Right lobe of liver (tissue), 4 donors: ENCODE results near the gene NPFF.

Source experiments
- POLR2A ChIP-seq: fragments of 450-650 bp; IDR thresholded peaks from one replicate; pipeline ENCODE4 v1.6.1; 2017; ENCODE audit warnings: antibody characterized with exemption, mild to moderate bottlenecking
- TF ChIP-seq, protein P1 (sequence below), 4 donors: fragments of 200-600 bp in 3 of 4; fragments of 450-650 bp in 1 of 4; IDR thresholded peaks; one replicate each; pipeline versions ENCODE4 v1.5.1 to v1.8.0; 2016 to 2022; ENCODE audit warnings: antibody characterized with exemption in 4 of 4, mild to moderate bottlenecking in 2 of 4
- donor health status: DM: no; HTN: no; CAD: no.
- donor health status: DM: no; HTN: no; CAD: no.
- donor health status: DM: no; HTN: yes; CAD: no.

DNA sequence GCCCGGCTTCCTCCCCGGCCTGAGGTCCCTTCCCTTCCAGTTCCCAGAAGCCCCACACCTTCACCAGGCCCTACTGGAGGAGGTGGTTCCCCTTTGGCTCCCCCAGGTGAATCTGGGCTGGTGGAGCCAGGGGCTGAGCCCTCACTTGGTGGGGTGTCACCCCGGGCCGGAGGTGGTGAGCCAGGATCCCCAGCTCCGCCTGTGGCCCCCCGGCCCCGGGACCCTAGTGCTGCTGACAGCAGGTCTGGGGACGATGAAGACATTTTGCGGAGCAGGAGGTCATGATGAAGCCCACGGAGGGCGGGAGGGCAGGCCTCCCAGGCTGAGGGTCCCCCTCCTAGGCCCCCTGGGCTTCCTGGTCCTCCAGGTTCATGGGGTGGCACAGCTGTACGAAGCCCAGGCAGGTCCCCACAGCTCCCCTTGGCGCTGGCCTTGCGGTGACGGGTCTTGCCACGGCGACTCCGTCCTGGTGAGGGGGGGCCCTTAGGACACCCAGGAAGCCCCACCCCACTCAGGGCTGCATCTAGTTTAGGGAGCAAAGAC, 24.6 kb downstream of the NPFF start:
- TF ChIP-seq, protein P1, sequence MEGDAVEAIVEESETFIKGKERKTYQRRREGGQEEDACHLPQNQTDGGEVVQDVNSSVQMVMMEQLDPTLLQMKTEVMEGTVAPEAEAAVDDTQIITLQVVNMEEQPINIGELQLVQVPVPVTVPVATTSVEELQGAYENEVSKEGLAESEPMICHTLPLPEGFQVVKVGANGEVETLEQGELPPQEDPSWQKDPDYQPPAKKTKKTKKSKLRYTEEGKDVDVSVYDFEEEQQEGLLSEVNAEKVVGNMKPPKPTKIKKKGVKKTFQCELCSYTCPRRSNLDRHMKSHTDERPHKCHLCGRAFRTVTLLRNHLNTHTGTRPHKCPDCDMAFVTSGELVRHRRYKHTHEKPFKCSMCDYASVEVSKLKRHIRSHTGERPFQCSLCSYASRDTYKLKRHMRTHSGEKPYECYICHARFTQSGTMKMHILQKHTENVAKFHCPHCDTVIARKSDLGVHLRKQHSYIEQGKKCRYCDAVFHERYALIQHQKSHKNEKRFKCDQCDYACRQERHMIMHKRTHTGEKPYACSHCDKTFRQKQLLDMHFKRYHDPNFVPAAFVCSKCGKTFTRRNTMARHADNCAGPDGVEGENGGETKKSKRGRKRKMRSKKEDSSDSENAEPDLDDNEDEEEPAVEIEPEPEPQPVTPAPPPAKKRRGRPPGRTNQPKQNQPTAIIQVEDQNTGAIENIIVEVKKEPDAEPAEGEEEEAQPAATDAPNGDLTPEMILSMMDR (IDR thresholded peaks at IDR 0.05), result no peak
- TF ChIP-seq POLR2A, result no peak
